ENCODE data around the gene GMDS.

DNA sequence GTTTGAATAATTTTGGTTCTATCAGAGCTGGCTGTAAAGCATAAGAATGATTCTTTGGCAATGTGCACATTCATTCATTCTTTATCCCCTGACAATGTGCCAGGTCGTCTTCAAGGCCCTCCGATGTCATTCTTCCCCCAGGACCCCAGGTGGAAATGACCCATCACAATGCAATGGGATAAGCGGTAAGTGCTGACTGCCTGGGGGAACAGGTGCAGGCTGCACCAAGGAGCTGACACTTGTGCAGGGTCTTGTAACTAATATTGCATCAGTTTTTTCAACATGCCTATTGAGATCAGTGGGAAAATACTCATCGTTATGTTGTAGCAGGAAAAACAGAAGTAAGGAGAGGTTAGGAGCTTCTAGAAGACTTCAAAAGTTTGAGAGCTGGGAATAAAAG lies 530.1 kb downstream of the GMDS start:
- no peak for TF ChIP-seq POLR2A (IDR thresholded peaks at IDR 0.05)
- TF ChIP-seq, protein P1, sequence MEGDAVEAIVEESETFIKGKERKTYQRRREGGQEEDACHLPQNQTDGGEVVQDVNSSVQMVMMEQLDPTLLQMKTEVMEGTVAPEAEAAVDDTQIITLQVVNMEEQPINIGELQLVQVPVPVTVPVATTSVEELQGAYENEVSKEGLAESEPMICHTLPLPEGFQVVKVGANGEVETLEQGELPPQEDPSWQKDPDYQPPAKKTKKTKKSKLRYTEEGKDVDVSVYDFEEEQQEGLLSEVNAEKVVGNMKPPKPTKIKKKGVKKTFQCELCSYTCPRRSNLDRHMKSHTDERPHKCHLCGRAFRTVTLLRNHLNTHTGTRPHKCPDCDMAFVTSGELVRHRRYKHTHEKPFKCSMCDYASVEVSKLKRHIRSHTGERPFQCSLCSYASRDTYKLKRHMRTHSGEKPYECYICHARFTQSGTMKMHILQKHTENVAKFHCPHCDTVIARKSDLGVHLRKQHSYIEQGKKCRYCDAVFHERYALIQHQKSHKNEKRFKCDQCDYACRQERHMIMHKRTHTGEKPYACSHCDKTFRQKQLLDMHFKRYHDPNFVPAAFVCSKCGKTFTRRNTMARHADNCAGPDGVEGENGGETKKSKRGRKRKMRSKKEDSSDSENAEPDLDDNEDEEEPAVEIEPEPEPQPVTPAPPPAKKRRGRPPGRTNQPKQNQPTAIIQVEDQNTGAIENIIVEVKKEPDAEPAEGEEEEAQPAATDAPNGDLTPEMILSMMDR (IDR thresholded peaks at IDR 0.05) = no peak

Data from Peyer's patch (tissue), 4 donors.